GM19035 (cell line): ENCODE measurements around the gene LYZL4.

ENCODE experiments used
- ATAC-seq: cut with Tn5 transposase; IDR thresholded peaks from one replicate; pipeline ENCODE4 v1.9.1; 2021; ENCODE audit not compliant: unreplicated experiment

LYZL4 gene

GRCh38 chr3:42410370-42411131 lies at the start of gene LYZL4:
Gene LYZL4, minus strand, starts transcription at chr3:42410610. Its CDS starts 3,359 bp downstream, at chr3:42407251.
- ATAC-seq = no peak

- no peak for ATAC-seq
Measured at GRCh38 chr3:42459151-42459550, 48.7 kb upstream of the LYZL4 start.

GRCh38 chr3:42456211-42456610 lies 45.8 kb upstream of the LYZL4 start:
- no peak for ATAC-seq

- ATAC-seq = no peak
Measured at GRCh38 chr3:42451546-42452230, 41.3 kb upstream of the LYZL4 start.

GRCh38 chr3:42451116-42451515 lies 40.7 kb upstream of the LYZL4 start:
- no peak for ATAC-seq

- ATAC-seq = no peak
Measured at GRCh38 chr3:42450567-42450966, 40.2 kb upstream of the LYZL4 start.

GRCh38 chr3:42447481-42447880 lies 37.1 kb upstream of the LYZL4 start:
- ATAC-seq = no peak

GRCh38 chr3:42446111-42447050 lies 36.0 kb upstream of the LYZL4 start:
- no peak for ATAC-seq

GRCh38 chr3:42443819-42444436 lies 33.5 kb upstream of the LYZL4 start:
- ATAC-seq = peak; percentile 70

- no peak for ATAC-seq
Measured at GRCh38 chr3:42443292-42443691, 32.9 kb upstream of the LYZL4 start.

GRCh38 chr3:42442640-42443039 lies 32.2 kb upstream of the LYZL4 start:
- no peak for ATAC-seq

- ATAC-seq = no peak
Measured at GRCh38 chr3:42441791-42442190, 31.4 kb upstream of the LYZL4 start.

- ATAC-seq = no peak
Measured at GRCh38 chr3:42440924-42441323, 30.5 kb upstream of the LYZL4 start.

GRCh38 chr3:42439261-42440115 lies 29.1 kb upstream of the LYZL4 start:
- ATAC-seq = no peak

- ATAC-seq = no peak
Measured at GRCh38 chr3:42438758-42439157, 28.3 kb upstream of the LYZL4 start.

- ATAC-seq = no peak
Measured at GRCh38 chr3:42438193-42438592, 27.8 kb upstream of the LYZL4 start.

GRCh38 chr3:42434777-42435380 lies 24.5 kb upstream of the LYZL4 start:
- no peak for ATAC-seq

GRCh38 chr3:42432485-42432884 lies 22.1 kb upstream of the LYZL4 start:
- no peak for ATAC-seq

- no peak for ATAC-seq
Measured at GRCh38 chr3:42430781-42431532, 20.5 kb upstream of the LYZL4 start.
